GM18861 (cell line): ENCODE results near the gene FBXO3.

ENCODE experiments used
- ATAC-seq: cut with Tn5 transposase; IDR thresholded peaks from one replicate; pipeline ENCODE4 v1.9.1; 2021; ENCODE audit not compliant: unreplicated experiment

Gene FBXO3

GRCh38 chr11:33773404-33773986, 825 bp downstream of the FBXO3 start:
- ATAC-seq: no peak

GRCh38 chr11:33772870-33773269, 1.4 kb downstream of the FBXO3 start:
- no peak for ATAC-seq

GRCh38 chr11:33772300-33772699, 2.0 kb downstream of the FBXO3 start:
- no peak for ATAC-seq

GRCh38 chr11:33770236-33770635, 4.1 kb downstream of the FBXO3 start:
- no peak for ATAC-seq

GRCh38 chr11:33769542-33769941, 4.8 kb downstream of the FBXO3 start:
- no peak for ATAC-seq

GRCh38 chr11:33767624-33768023, 6.7 kb downstream of the FBXO3 start:
- ATAC-seq: no peak

GRCh38 chr11:33766085-33766484, 8.2 kb downstream of the FBXO3 start:
- ATAC-seq: no peak

GRCh38 chr11:33761471-33761870, 12.8 kb downstream of the FBXO3 start:
- peak; percentile 89 for ATAC-seq

GRCh38 chr11:33753304-33753967, 20.9 kb downstream of the FBXO3 start:
- ATAC-seq: peak; percentile 96

GRCh38 chr11:33751878-33752277, 22.4 kb downstream of the FBXO3 start:
- ATAC-seq: no peak

GRCh38 chr11:33747979-33748378, 26.3 kb downstream of the FBXO3 start:
- no peak for ATAC-seq

GRCh38 chr11:33743291-33743690, 31.0 kb downstream of the FBXO3 start:
- no peak for ATAC-seq

GRCh38 chr11:33742249-33742851, 32.0 kb downstream of the FBXO3 start:
- no peak for ATAC-seq

GRCh38 chr11:33741806-33742205, 32.5 kb downstream of the FBXO3 start:
- no peak for ATAC-seq

- no peak for ATAC-seq
These were observed 36.9 kb downstream of the FBXO3 start for GRCh38 chr11:33737362-33737821.

GRCh38 chr11:33736148-33736812, 38.0 kb downstream of the FBXO3 start, which contains the start of gene CD59:
TSS of gene CD59 (minus strand) at chr11:33736423. CDS start at chr11:33722445, 13,978 bp downstream.
- peak; percentile 36 for ATAC-seq

GRCh38 chr11:33735271-33736147, 38.8 kb downstream of the FBXO3 start:
- ATAC-seq: peak; percentile 29

GRCh38 chr11:33734441-33735270, 39.7 kb downstream of the FBXO3 start:
- no peak for ATAC-seq

- ATAC-seq: no peak
These were observed 40.3 kb downstream of the FBXO3 start for GRCh38 chr11:33733980-33734379.
